Skeletal muscle cell (primary cell): Measurements from ENCODE around the gene ATP8B4.
"Not testable (repeated sequence)": the region's sequence is repeated elsewhere in the genome, so short reads cannot be mapped to it uniquely, and the experiment has no call there.

Experiments
- DNase-seq: peaks from one replicate; pipeline ENCODE4 v3.0.0-alpha.2; 2010; ENCODE audit warnings: low read depth
- H3K4me3 ChIP-seq: 2 replicates; pipeline ENCODE4 v1.5.1; 2011; ENCODE audit warnings: low read depth, mild to moderate bottlenecking, control low read depth, low read length, moderate library complexity

The ATP8B4 gene

GRCh38 chr15:50112488-50113186, 6.4 kb downstream of the ATP8B4 start:
- DNase-seq = no peak
- no peak overlapping the region for H3K4me3 ChIP-seq

GRCh38 chr15:50110285-50110684, 8.7 kb downstream of the ATP8B4 start:
- DNase-seq = no peak
- H3K4me3 ChIP-seq = no peak overlapping the region

- no peak overlapping the region for H3K4me3 ChIP-seq
These were observed 9.7 kb downstream of the ATP8B4 start for GRCh38 chr15:50109076-50109987.

GRCh38 chr15:50108461-50108860, 10.6 kb downstream of the ATP8B4 start:
- DNase-seq = no peak
- no peak overlapping the region for H3K4me3 ChIP-seq

More at GRCh38 chr15:50109076-50109987, 9.7 kb downstream of the ATP8B4 start:
- DNase-seq = peak; percentile 29

- no peak for DNase-seq
- no peak overlapping the region for H3K4me3 ChIP-seq
These were observed 11.2 kb downstream of the ATP8B4 start for GRCh38 chr15:50107591-50108408.

GRCh38 chr15:50107157-50107556, 11.9 kb downstream of the ATP8B4 start:
- no peak for DNase-seq
- no peak overlapping the region for H3K4me3 ChIP-seq

- no peak overlapping the region for H3K4me3 ChIP-seq
- DNase-seq = no peak
These were observed 12.6 kb downstream of the ATP8B4 start for GRCh38 chr15:50106457-50106856.

GRCh38 chr15:50100486-50100885, 18.5 kb downstream of the ATP8B4 start:
- H3K4me3 ChIP-seq = no peak overlapping the region
- no peak for DNase-seq

GRCh38 chr15:50098545-50098944, 20.5 kb downstream of the ATP8B4 start:
- no peak for DNase-seq

GRCh38 chr15:50095938-50096821, 22.9 kb downstream of the ATP8B4 start:
- H3K4me3 ChIP-seq = no peak overlapping the region
- no peak for DNase-seq

More at GRCh38 chr15:50098545-50098944, 20.5 kb downstream of the ATP8B4 start:
- no peak overlapping the region for H3K4me3 ChIP-seq

- not testable (repeated sequence) for H3K4me3 ChIP-seq, DNase-seq
These were observed 29.6 kb downstream of the ATP8B4 start for GRCh38 chr15:50089386-50089785.

- DNase-seq = no peak
- H3K4me3 ChIP-seq = no peak overlapping the region
These were observed 34.1 kb downstream of the ATP8B4 start for GRCh38 chr15:50084932-50085331.

- no peak overlapping the region for H3K4me3 ChIP-seq
- DNase-seq = no peak
These were observed 35.5 kb downstream of the ATP8B4 start for GRCh38 chr15:50083424-50084025.

GRCh38 chr15:50082066-50082465, 37.0 kb downstream of the ATP8B4 start:
- no peak for DNase-seq
- no peak overlapping the region for H3K4me3 ChIP-seq

GRCh38 chr15:50077651-50078050, 41.4 kb downstream of the ATP8B4 start:
- DNase-seq = no peak
- no peak overlapping the region for H3K4me3 ChIP-seq

- no peak overlapping the region for H3K4me3 ChIP-seq
- no peak for DNase-seq
These were observed 41.9 kb downstream of the ATP8B4 start for GRCh38 chr15:50077176-50077575.

GRCh38 chr15:50075319-50075718, 43.7 kb downstream of the ATP8B4 start:
- H3K4me3 ChIP-seq = no peak overlapping the region

GRCh38 chr15:50071551-50072258, 47.3 kb downstream of the ATP8B4 start:
- no peak overlapping the region for H3K4me3 ChIP-seq
- no peak for DNase-seq

More at GRCh38 chr15:50075319-50075718, 43.7 kb downstream of the ATP8B4 start:
- no peak for DNase-seq
